Breast epithelium (tissue), 3 donors: Measurements from ENCODE around the gene LAIR2.

Source experiments
- CTCF ChIP-seq, 3 donors: fragments of 450-650 bp; IDR thresholded peaks; one replicate each; pipeline ENCODE4 v1.5.1; 2016 to 2017; ENCODE audit warnings: antibody characterized with exemption in 3 of 3, mild to moderate bottlenecking in 3 of 3, moderate library complexity in 3 of 3
- POLR2A ChIP-seq: fragments of 450-650 bp; IDR thresholded peaks from one replicate; pipeline ENCODE4 v1.6.1; 2016; ENCODE audit warnings: antibody characterized with exemption, mild to moderate bottlenecking, moderate library complexity
- POLR2AphosphoS5 ChIP-seq, 3 donors: sonication (generic); formaldehyde crosslinking; IDR thresholded peaks; one replicate each; pipeline ENCODE4 v1.6.1; 2017; ENCODE audit warnings: antibody characterized with exemption in 3 of 3

DNA sequence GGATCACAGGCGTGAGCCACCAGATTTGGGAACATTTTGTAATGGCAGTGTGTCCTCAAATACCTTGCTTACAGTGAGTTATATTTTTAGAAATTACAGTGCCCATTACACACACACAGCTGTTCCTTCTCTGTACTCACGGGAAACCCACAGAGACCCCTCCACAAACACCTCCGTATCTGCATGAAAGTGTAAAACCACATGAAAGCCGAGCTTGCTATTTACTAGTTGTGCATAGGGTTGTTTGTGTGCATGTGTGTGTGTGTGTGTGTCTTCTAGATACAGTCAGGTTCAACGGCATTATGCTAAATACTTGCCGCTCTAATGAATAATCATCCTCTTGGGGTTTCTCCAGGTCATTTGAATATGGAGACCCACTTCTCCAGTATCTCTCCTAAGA, 48.7 kb downstream of the LAIR2 start:
- TF ChIP-seq POLR2A (no peak), CTCF (IDR thresholded peaks at IDR 0.05) (no peak), POLR2AphosphoS5 (IDR thresholded peaks at IDR 0.05) (no peak)
